H9 (cell line): ENCODE results near the gene TRMT44. TPM values are rescaled to one million over a fixed set of nuclear protein-coding genes. Genes with fewer than 3 reads are reported as not detected.

Source experiments
- DNase-seq: peaks from one replicate; pipeline ENCODE4 v3.0.0-alpha.2; 2017
- H2AFZ ChIP-seq: one replicate; pipeline ENCODE4 v1.6.1; 2013; ENCODE audit warnings: mild to moderate bottlenecking, low read length, control low read depth, moderate library complexity
- H2AK5ac ChIP-seq: 2 replicates; pipeline ENCODE4 v1.6.1; 2013; ENCODE audit warnings: low read length, control low read depth, mixed read lengths; ENCODE audit not compliant: insufficient read length
- H2BK120ac ChIP-seq: one replicate; pipeline ENCODE4 v1.6.1; 2013; ENCODE audit warnings: low read depth, mild to moderate bottlenecking, low read length, control low read depth, inconsistent platforms; ENCODE audit not compliant: poor library complexity, severe bottlenecking
- H2BK12ac ChIP-seq: 2 replicates; pipeline ENCODE4 v1.6.1; 2013; ENCODE audit warnings: low read length, control low read depth, mixed read lengths, low read depth; ENCODE audit not compliant: insufficient read length
- H2BK15ac ChIP-seq: 2 replicates; pipeline ENCODE4 v1.6.1; 2013; ENCODE audit warnings: low read depth, low read length, control low read depth
- H2BK20ac ChIP-seq: one replicate; pipeline ENCODE4 v1.6.1; 2013; ENCODE audit warnings: low read depth, mild to moderate bottlenecking, low read length, control low read depth, inconsistent platforms; ENCODE audit not compliant: poor library complexity, severe bottlenecking
- H2BK5ac ChIP-seq: 2 replicates; pipeline ENCODE4 v1.6.1; 2013; ENCODE audit warnings: low read length, control low read depth, mixed read lengths; ENCODE audit not compliant: insufficient read length
- H3K14ac ChIP-seq: 2 replicates; pipeline ENCODE4 v1.6.1; 2013; ENCODE audit warnings: low read length, control low read depth; ENCODE audit not compliant: insufficient read depth
- H3K18ac ChIP-seq: 2 replicates; pipeline ENCODE4 v1.6.1; 2013; ENCODE audit warnings: low read depth, mild to moderate bottlenecking, mixed read lengths, low read length, control low read depth; ENCODE audit not compliant: insufficient read length
- H3K23ac ChIP-seq: 2 replicates; pipeline ENCODE4 v1.6.1; 2013; ENCODE audit warnings: low read length, control low read depth, mixed read lengths, low read depth; ENCODE audit not compliant: insufficient read length
- H3K23me2 ChIP-seq: 2 replicates; pipeline ENCODE4 v1.6.1; 2013; ENCODE audit warnings: low read depth, mild to moderate bottlenecking, mixed read lengths, low read length, control low read depth; ENCODE audit not compliant: insufficient read length, poor library complexity, severe bottlenecking
- H3K27ac ChIP-seq: 2 replicates; pipeline ENCODE4 v1.5.1; 2013; ENCODE audit warnings: low read length, control low read depth, mixed read lengths, low read depth; ENCODE audit not compliant: insufficient read length
- H3K27me3 ChIP-seq: 2 replicates; pipeline ENCODE4 v1.6.1; 2013; ENCODE audit warnings: low read length, control low read depth, inconsistent platforms; ENCODE audit not compliant: insufficient read depth
- H3K4ac ChIP-seq: 2 replicates; pipeline ENCODE4 v1.6.1; 2013; ENCODE audit warnings: low read depth, mild to moderate bottlenecking, control low read depth, inconsistent platforms, low read length, moderate library complexity
- H3K4me1 ChIP-seq: 2 replicates; pipeline ENCODE4 v1.6.1; 2013; ENCODE audit warnings: low read length, control low read depth, inconsistent platforms; ENCODE audit not compliant: insufficient read depth
- H3K4me2 ChIP-seq: 2 replicates; pipeline ENCODE4 v1.6.1; 2013; ENCODE audit warnings: low read length, control low read depth, mixed read lengths; ENCODE audit not compliant: insufficient read length, insufficient read depth
- H3K56ac ChIP-seq: 2 replicates; pipeline ENCODE4 v1.6.1; 2013; ENCODE audit warnings: low read depth, mild to moderate bottlenecking, mixed read lengths, low read length, control low read depth; ENCODE audit not compliant: insufficient read length
- H3K79me1 ChIP-seq: 2 replicates; pipeline ENCODE4 v1.6.1; 2013; ENCODE audit warnings: low read depth, mild to moderate bottlenecking, moderate library complexity, low read length, control low read depth, inconsistent platforms; ENCODE audit not compliant: insufficient read depth, poor library complexity, severe bottlenecking
- H3K79me2 ChIP-seq: 2 replicates; pipeline ENCODE4 v1.6.1; 2013; ENCODE audit warnings: low read length, control low read depth, inconsistent platforms; ENCODE audit not compliant: insufficient read depth
- H3K9ac ChIP-seq: 2 replicates; pipeline ENCODE4 v1.6.1; 2013; ENCODE audit warnings: low read length, control low read depth, mixed read lengths; ENCODE audit not compliant: insufficient read length; ENCODE audit errors: extremely low read depth
- H3K9me3 ChIP-seq: one replicate; pipeline ENCODE4 v1.6.1; 2013; ENCODE audit warnings: low read depth, low read length, inconsistent platforms; ENCODE audit not compliant: control insufficient read depth
- H3T11ph ChIP-seq: one replicate; pipeline ENCODE4 v1.6.1; 2013; ENCODE audit warnings: mild to moderate bottlenecking, low read length, control low read depth, inconsistent platforms
- H4K20me1 ChIP-seq: one replicate; pipeline ENCODE4 v1.6.1; 2013; ENCODE audit not compliant: control insufficient read depth, insufficient read length, insufficient read depth
- H4K5ac ChIP-seq: 2 replicates; pipeline ENCODE4 v1.6.1; 2013; ENCODE audit warnings: low read depth, mild to moderate bottlenecking, mixed read lengths, low read length, control low read depth; ENCODE audit not compliant: insufficient read length
- H4K8ac ChIP-seq: replicated peaks from 2 replicates; pipeline ENCODE4 v1.6.1; 2013; ENCODE audit warnings: low read length, control low read depth, mixed read lengths, low read depth; ENCODE audit not compliant: insufficient read length
- H4K91ac ChIP-seq: 2 replicates; pipeline ENCODE4 v1.6.1; 2013; ENCODE audit warnings: low read depth, mild to moderate bottlenecking, moderate library complexity, mixed read lengths, low read length, control low read depth; ENCODE audit not compliant: insufficient read length
- H3K27ac Mint-ChIP-seq, 3 experiments: 2 replicates in 2 of 3; 3 replicates in 1 of 3; pipeline ENCODE4 v1.8.0; 2020 to 2021; ENCODE audit warnings: mixed read lengths in 3 of 3, mild to moderate bottlenecking in 1 of 3, moderate library complexity in 1 of 3
- H3K27me3 Mint-ChIP-seq: 2 replicates; pipeline ENCODE4 v1.8.0; 2021; ENCODE audit warnings: low read depth, mild to moderate bottlenecking, moderate library complexity, mixed read lengths
- H3K36me3 Mint-ChIP-seq, 3 experiments: 2 replicates in 2 of 3; 3 replicates in 1 of 3; pipeline ENCODE4 v1.8.0; 2020 to 2021; ENCODE audit warnings: low read depth in 3 of 3, mixed read lengths in 3 of 3; ENCODE audit not compliant: insufficient read depth in 1 of 3
- H3K4me1 Mint-ChIP-seq, 2 experiments: 2 replicates each; pipeline ENCODE4 v1.8.0; 2020; ENCODE audit warnings: mixed read lengths in 2 of 2
- H3K4me3 Mint-ChIP-seq, 2 experiments: 2 replicates in 1 of 2; 3 replicates in 1 of 2; pipeline ENCODE4 v1.8.0; 2020 to 2021; ENCODE audit warnings: mild to moderate bottlenecking in 2 of 2, mixed read lengths in 2 of 2, moderate library complexity in 1 of 2
- H3K9me3 Mint-ChIP-seq, 2 experiments: 2 replicates in 1 of 2; 3 replicates in 1 of 2; pipeline ENCODE4 v1.8.0; 2020; ENCODE audit warnings: mild to moderate bottlenecking in 2 of 2, mixed read lengths in 2 of 2, moderate library complexity in 1 of 2
- CTCF ChIP-seq: fragments of 200-600 bp; sonication (generic); conservative IDR thresholded peaks from 3 replicates; pipeline ENCODE4 v1.8.0; 2021; ENCODE audit warnings: antibody characterized with exemption, mild to moderate bottlenecking
- WGBS: extraction: QIAGEN DNeasy Blood & Tissue Kit; methylation state at CpG from one replicate; pipeline ENCODE4 v1.1.7; 2013; ENCODE audit warnings: missing lambda C conversion rate, low lambda C conversion rate, mixed read lengths; ENCODE audit not compliant: insufficient read length; ENCODE audit errors: extremely low coverage; 5-methylcytosine and 5-hydroxymethylcytosine counted together
- total RNA-seq: library from RNA; stranded (reverse); gene quantifications from 2 replicates; pipeline ENCODE4 v1.2.1, GENCODE V29; 2021

Gene TRMT44
- total RNA-seq, 1 experiment from 2014 or later, result 22.8 TPM

- H3K9me3 Mint-ChIP-seq, result peaks cover 14 to 15% of the 10 kb centered on the region in 2 experiments
- Histone ChIP-seq H3K4me2 (peak overlapping the region; percentile 29), H3K27ac (no peak overlapping the region), H2BK120ac (no peak overlapping the region), H2BK15ac (no peak overlapping the region), H2BK5ac (no peak overlapping the region), H4K8ac (no peak overlapping the region), H2BK12ac (no peak overlapping the region), H2AK5ac (no peak overlapping the region), H3K4me1 (peaks cover 5% of the 10 kb centered on the region; the same call in 1 of the 2 replicates), H3K14ac (no peak overlapping the region), H2BK20ac (no peak overlapping the region), H3K18ac (no peak overlapping the region), H3K79me2 (peaks cover 10% of the 10 kb centered on the region; the same call in 1 of the 2 replicates), H3K4ac (no peak overlapping the region), H3T11ph (no peak overlapping the region), H3K9me3 (no peaks in the 10 kb centered on the region), H3K23me2 (peaks cover 6% of the 10 kb centered on the region), H4K20me1 (no peaks in the 10 kb centered on the region), H3K23ac (no peak overlapping the region), H4K5ac (no peak overlapping the region), H3K56ac (no peak overlapping the region), H4K91ac (no peak overlapping the region), H2AFZ (no peak overlapping the region), H3K79me1 (no peaks in the 10 kb centered on the region), H3K9ac (no peak overlapping the region), H3K27me3 (no peaks in the 10 kb centered on the region)
- H3K27me3 Mint-ChIP-seq, result no peaks in the 10 kb centered on the region
- H3K4me3 Mint-ChIP-seq, result peak overlapping the region; percentile 30 to 58
- H3K27ac Mint-ChIP-seq, result peak overlapping the region; percentile 23 to 94 (median 71)
- DNase-seq, result no peak
- WGBS, result no CpG with 5 or more reads among the region's 13 CpGs
- peaks cover 6 to 11% (median 9%) of the 10 kb centered on the region in 3 experiments for H3K36me3 Mint-ChIP-seq
- peaks cover 45 to 57% of the 10 kb centered on the region in 2 experiments for H3K4me1 Mint-ChIP-seq
- TF ChIP-seq CTCF, result peak; percentile 26; the same call in 1 of the 3 replicates
Observed at GRCh38 chr4:8437281-8437680, 3.3 kb upstream of the TRMT44 start.
